ENCODE results near the gene ADH6.
"Not testable (repeated sequence)": the region's sequence is repeated elsewhere in the genome, so short reads cannot be mapped to it uniquely, and the experiment has no call there.

Gene ADH6

DNA sequence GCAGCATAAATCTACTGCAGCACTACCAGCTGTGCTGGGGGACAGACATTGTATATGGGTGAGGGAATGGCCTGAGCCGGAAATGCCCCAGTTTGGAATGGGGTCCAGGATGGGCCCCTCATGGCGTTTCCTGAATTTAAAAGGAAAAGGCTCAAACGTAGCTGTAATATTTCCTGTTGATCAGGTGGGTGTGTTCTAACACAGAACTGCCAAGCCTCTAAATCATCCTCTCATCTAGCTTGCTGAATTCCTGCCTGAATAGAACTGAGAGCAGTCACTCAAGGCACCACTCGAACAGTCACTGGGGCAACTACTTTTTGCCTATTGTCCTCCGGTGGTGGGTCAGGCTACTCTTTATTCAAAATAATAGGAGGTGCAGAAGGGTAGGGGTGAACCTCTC, 28.7 kb downstream of the ADH6 start:
- DNase-seq (ENCODE audit: low read depth), result no peak

GRCh38 chr4:99189900-99190299, 29.1 kb downstream of the ADH6 start:
- DNase-seq (ENCODE audit: low read depth), result not testable (repeated sequence)

GRCh38 chr4:99186029-99186428, 33.0 kb downstream of the ADH6 start:
- DNase-seq (ENCODE audit: low read depth), result no peak

DNA sequence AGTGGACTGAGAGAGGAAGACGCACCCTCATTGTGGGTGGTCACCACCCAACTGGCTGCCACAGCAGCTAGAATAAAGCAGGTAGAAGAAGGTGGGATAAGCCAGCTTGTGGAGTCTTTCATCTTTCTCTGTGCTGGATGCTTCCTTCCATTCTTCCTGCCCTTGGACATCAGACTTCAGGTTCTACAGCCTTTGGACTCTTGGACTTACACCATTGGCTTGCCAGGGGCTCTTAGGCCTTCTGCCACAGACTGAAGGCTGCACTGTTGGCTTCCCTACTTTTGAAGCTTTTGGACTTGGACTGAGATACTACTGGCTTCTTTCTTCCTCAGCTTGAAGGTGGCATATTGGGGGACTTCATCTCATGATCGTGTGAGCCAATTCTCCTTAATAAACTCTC, 33.5 kb downstream of the ADH6 start:
- DNase-seq (ENCODE audit: low read depth), result no peak

- peak; percentile 82 for DNase-seq (ENCODE audit: low read depth)
Observed at GRCh38 chr4:99180382-99181070, 38.5 kb downstream of the ADH6 start.

GRCh38 chr4:99179626-99180025, 39.4 kb downstream of the ADH6 start:
- DNase-seq (ENCODE audit: low read depth), result no peak

- no peak for DNase-seq (ENCODE audit: low read depth)
Observed at GRCh38 chr4:99179178-99179577, 39.9 kb downstream of the ADH6 start.

DNA sequence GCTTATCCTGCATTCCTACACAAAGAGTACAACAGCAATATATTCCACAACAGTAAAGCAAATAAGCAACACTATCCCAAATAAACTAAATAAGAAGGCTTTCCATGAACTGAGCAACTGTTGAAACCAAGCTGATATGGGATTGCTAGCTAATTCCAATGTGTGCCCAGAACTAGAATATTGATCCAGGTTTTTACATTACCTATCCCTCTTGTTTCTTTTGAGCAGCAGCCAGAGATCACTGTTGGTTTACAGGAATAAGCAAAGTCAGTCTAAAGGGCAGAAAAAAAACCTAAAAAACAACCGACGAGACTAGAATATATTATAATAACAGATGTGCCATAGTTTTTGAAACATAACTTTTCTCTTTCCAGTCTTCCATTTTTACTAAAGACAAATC, 52.5 kb downstream of the ADH6 start:
- no peak for DNase-seq (ENCODE audit: low read depth)

DNA sequence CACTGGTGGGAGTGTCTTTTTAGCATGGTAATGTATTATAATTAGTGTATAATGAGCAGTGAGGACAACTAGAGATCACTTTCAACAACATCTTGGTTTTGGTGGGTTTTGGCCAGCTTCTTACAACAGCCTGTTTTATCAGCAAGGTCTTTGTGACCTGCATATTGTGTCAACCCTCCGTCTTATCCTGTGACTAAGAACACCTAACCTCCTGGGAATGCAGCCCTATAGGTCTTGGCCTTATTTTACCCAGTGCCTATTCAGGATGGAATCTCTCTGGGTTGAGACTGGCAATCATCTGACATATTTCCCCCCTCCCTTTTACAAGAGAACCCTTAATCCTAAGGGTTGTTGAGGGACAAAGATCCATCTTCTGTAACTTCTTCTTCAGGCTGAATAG, 53.1 kb downstream of the ADH6 start:
- DNase-seq (ENCODE audit: low read depth), result no peak

DNA sequence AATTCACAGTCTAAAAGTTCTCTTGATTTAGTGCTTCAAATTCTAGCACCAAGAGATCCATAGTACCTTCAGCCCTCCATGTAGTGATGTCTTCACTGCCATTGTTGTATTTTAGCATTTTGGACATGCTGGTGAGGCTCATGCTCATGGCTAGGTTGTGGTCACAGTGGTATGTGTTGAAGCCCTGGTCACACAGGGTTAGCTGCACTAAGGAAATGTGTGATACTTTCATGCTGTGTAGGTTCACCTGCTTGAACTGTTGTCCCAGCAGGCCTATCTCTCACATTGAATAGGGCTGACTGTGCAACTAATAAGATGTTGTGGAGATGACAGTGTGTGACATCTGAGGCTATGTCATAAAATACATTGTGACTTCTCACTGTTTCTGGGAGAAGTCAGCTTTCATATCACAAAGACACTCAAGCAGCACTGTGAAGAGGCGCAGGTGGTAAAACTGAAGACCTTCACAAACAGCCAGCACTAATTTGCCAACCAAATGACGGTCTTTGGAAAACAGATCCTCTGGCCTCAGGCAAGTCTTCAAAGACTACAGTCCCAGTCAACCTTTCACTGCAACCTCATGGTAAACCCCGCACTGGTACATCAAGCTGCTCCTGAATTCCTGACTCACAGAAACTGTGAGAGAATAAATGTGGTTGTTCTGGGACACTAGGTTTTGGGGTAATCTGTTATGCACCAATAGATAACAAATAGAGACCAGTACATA, 57.5 kb downstream of the ADH6 start:
- DNase-seq (ENCODE audit: low read depth), result no peak

- peak; percentile 14 for DNase-seq (ENCODE audit: low read depth)
Observed at GRCh38 chr4:99159699-99160098, 59.3 kb downstream of the ADH6 start.

DNA sequence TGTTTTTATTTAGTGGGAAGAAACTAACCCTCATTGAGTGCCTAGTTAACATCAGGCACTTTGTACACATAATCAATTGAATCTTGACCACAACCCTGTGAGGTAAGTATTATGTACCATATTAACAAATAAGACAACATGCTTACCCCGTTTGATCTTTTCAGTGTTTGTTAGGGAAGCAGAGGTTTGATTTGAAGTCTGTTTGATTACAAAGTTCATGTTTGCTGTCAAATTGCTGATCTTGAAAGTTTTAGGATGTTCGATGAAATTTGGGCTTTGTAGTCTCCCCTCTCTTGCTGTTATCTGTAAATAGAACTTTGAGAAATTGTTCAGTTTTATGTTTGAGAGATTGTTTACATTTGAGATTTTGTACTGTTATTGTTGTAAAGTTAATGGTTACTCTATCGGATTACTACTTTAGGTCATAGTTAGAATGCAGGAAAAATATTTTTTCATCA, 61.5 kb downstream of the ADH6 start:
- no peak for DNase-seq (ENCODE audit: low read depth)

- DNase-seq (ENCODE audit: low read depth), result no peak
Observed at GRCh38 chr4:99156992-99157391, 62.1 kb downstream of the ADH6 start.

- no peak for DNase-seq (ENCODE audit: low read depth)
Observed at GRCh38 chr4:99154658-99155342, 64.2 kb downstream of the ADH6 start.

Measured in EH (cell line).